Measurements from ENCODE around the gene GPATCH1. TPM values are rescaled to one million over a fixed set of nuclear protein-coding genes. Genes with fewer than 3 reads are reported as not detected.
A peak's percentile ranks its signal among the peaks of the same experiment; 100 is the strongest.

GPATCH1 gene
- total and polyA plus RNA-seq, 2 of the 13 experiments (the other 11 are each of a cell fraction or from before 2014, with no cell fraction given), result 6.8 to 6.9 TPM

GRCh38 chr19:33080761-33081681 lies at the start of gene GPATCH1 (continued):
- TF ChIP-seq MAF1 (CRISPR knock-in tag; IDR thresholded peaks at IDR 0.05; ENCODE audit: borderline replicate concordance) (peak; percentile 81; the same call in 1 of the 2 replicates), U2AF2 (IDR thresholded peaks at IDR 0.05; ENCODE audit: low read depth, low read length) (no peak), ZNF431 (CRISPR knock-in tag; IDR thresholded peaks at IDR 0.05; ENCODE audit: borderline replicate concordance, low read depth) (0 out of 2 replicates have a peak, but pooled peaks have one; percentile 70), YEATS4 (CRISPR knock-in tag; IDR thresholded peaks at IDR 0.05; ENCODE audit: borderline replicate concordance) (peak; percentile 81), ZSCAN12 (CRISPR knock-in tag; IDR thresholded peaks at IDR 0.05) (no peak), MAFG (CRISPR knock-in tag; IDR thresholded peaks at IDR 0.05) (no peak), ZNF747 (CRISPR knock-in tag; IDR thresholded peaks at IDR 0.05; ENCODE audit: borderline replicate concordance) (peak; percentile 40; the same call in 1 of the 2 replicates), ZBED4 (CRISPR knock-in tag; IDR thresholded peaks at IDR 0.05; ENCODE audit: borderline replicate concordance) (peak; percentile 65; the same call in 1 of the 2 replicates), PAF1 (CRISPR knock-in tag; IDR thresholded peaks at IDR 0.05) (no peak), BRCA1 (CRISPR knock-in tag; IDR thresholded peaks at IDR 0.05) (0 out of 2 replicates have a peak, but pooled peaks have one; percentile 4), GATA4 (IDR thresholded peaks at IDR 0.05; ENCODE audit: borderline replicate concordance, low read depth) (no peak), HDAC6 (IDR thresholded peaks at IDR 0.05; ENCODE audit: low read depth, low read length) (no peak), ZNF276 (CRISPR knock-in tag; IDR thresholded peaks at IDR 0.05; ENCODE audit: low read depth) (peak; percentile 44; the same call in 1 of the 2 replicates), ZNF451 (CRISPR knock-in tag; IDR thresholded peaks at IDR 0.05) (peak; percentile 66; the same call in 1 of the 2 replicates), DNMT3B (CRISPR knock-in tag; conservative IDR thresholded peaks at IDR 0.05) (0 out of 2 replicates have a peak, but pooled peaks have one; percentile 35), PPARG (CRISPR knock-in tag; conservative IDR thresholded peaks at IDR 0.05) (no peak), EED (CRISPR knock-in tag; IDR thresholded peaks at IDR 0.05) (no peak), MTF1 (CRISPR knock-in tag; IDR thresholded peaks at IDR 0.05) (no peak)
